ENCODE measurements around the gene CDHR1. TPM values are rescaled to one million over a fixed set of nuclear protein-coding genes. Genes with fewer than 3 reads are reported as not detected.

Gene CDHR1
- total and polyA plus RNA-seq, 2 of the 8 experiments (the other 6 are each of a cell fraction or from before 2014, with no cell fraction given): 3.9 to 10.5 TPM

GRCh38 chr10:84190621-84191020, 3.7 kb upstream of the CDHR1 start:
- Histone ChIP-seq H3K36me3 (ENCODE audit: control insufficient read depth in 2 of 4, insufficient read depth in 4 of 4, low read length in 3 of 4) (no peaks in the 10 kb centered on the region; a peak in 1 of 8 replicates), H3K27me3 (replicated peaks in 1 of 4; ENCODE audit: control insufficient read depth in 3 of 4, extremely low read depth in 1 of 4, insufficient read depth in 3 of 4, low read length in 3 of 4) (peaks cover 0 to 25% (median 23%) of the 10 kb centered on the region in 4 experiments; a peak in 6 of 7 replicates), H4K91ac (replicated peaks; ENCODE audit: insufficient read length, low read length) (no peak overlapping the region), H2AK5ac (ENCODE audit: low read depth, low read length) (no peak overlapping the region), H3K4me1 (replicated peaks in 1 of 4; ENCODE audit: control insufficient read depth in 3 of 4, insufficient read depth in 4 of 4, low read length in 3 of 4) (peaks cover 0 to 5% (median 2%) of the 10 kb centered on the region in 4 experiments; a peak in 4 of 7 replicates), H3K23ac (ENCODE audit: insufficient read length) (no peak overlapping the region), H2BK15ac (ENCODE audit: low read length) (no peak overlapping the region), H3K14ac (ENCODE audit: insufficient read length) (no peak overlapping the region), H2BK120ac (replicated peaks; ENCODE audit: low read depth, low read length) (no peak overlapping the region), H3K56ac (replicated peaks; ENCODE audit: insufficient read length, low read depth, low read length) (no peak overlapping the region), H2AFZ (ENCODE audit: low read length) (no peak overlapping the region), H2BK12ac (ENCODE audit: low read depth, low read length) (no peak overlapping the region), H3K4ac (replicated peaks; ENCODE audit: insufficient read length, low read depth, low read length) (no peak overlapping the region), H3K79me2 (ENCODE audit: control insufficient read depth in 1 of 2, insufficient read depth in 2 of 2, low read length in 2 of 2) (no peaks in the 10 kb centered on the region), H3K18ac (ENCODE audit: extremely low read depth, low read length) (no peak overlapping the region), H3K9ac (replicated peaks in 1 of 4; ENCODE audit: extremely low read depth in 1 of 4, low read depth in 3 of 4, low read length in 3 of 4) (no peak overlapping the region), H4K5ac (ENCODE audit: insufficient read length, low read depth, low read length) (no peak overlapping the region), H3K9me3 (ENCODE audit: insufficient read depth in 2 of 2, low read depth in 1 of 2, low read length in 1 of 2) (no peaks in the 10 kb centered on the region), H2BK20ac (ENCODE audit: low read length) (no peak overlapping the region), H4K20me1 (replicated peaks in 1 of 2; ENCODE audit: control insufficient read depth in 1 of 2, insufficient read depth in 2 of 2, low read length in 2 of 2) (peaks cover 0 to 8% of the 10 kb centered on the region in 2 experiments), H3K27ac (ENCODE audit: low read depth, low read length) (no peak overlapping the region), H3K23me2 (ENCODE audit: low read depth, low read length) (peaks cover 22% of the 10 kb centered on the region; the same call in 1 of the 2 replicates), H3K4me3 (ENCODE audit: extremely low read depth in 1 of 4, insufficient read depth in 2 of 4, low read depth in 3 of 4, low read length in 4 of 4) (no peak overlapping the region), H3K79me1 (ENCODE audit: low read depth, low read length) (peaks cover 4% of the 10 kb centered on the region; the same call in 1 of the 2 replicates), H3K4me2 (ENCODE audit: insufficient read depth in 1 of 2, low read depth in 2 of 2, low read length in 2 of 2) (no peak overlapping the region), H2BK5ac (ENCODE audit: low read depth, low read length) (no peak overlapping the region), H4K8ac (ENCODE audit: extremely low read depth, insufficient read depth, low read length) (no peak overlapping the region)
- FAIRE-seq: no peak
- no peak for TF ChIP-seq TAF7 (optimal IDR thresholded peaks at IDR 0.05; ENCODE audit: borderline replicate concordance, low read depth, low read length)
- no peak for TF ChIP-seq FOSL1 (IDR thresholded peaks at IDR 0.05; ENCODE audit: insufficient read depth, low read depth, low read length)
- no peak for TF ChIP-seq NANOG (IDR thresholded peaks at IDR 0.05; ENCODE audit: insufficient read depth, low read depth, low read length, poor library complexity, severe bottlenecking)
- no peak for TF ChIP-seq SIX5 (IDR thresholded peaks at IDR 0.05; ENCODE audit: low read depth, low read length)
- TF ChIP-seq EZH2 (IDR thresholded peaks at IDR 0.05; ENCODE audit: low read depth, low read length, severe bottlenecking): no peak
- TF ChIP-seq RFX5 (IDR thresholded peaks at IDR 0.05; ENCODE audit: borderline replicate concordance, low read depth, low read length): no peak
- TF ChIP-seq CTCF (IDR thresholded peaks at IDR 0.05; ENCODE audit: control extremely low read depth in 1 of 3, insufficient read depth in 1 of 3, low read depth in 1 of 3, low read length in 3 of 3): no peak
- WGBS, 2 experiments (ENCODE audit: extremely low coverage in 1 of 2, insufficient coverage in 1 of 2, insufficient read length in 1 of 2, insufficient replicate concordance in 2 of 2, low coverage in 1 of 2, low lambda C conversion rate in 2 of 2, missing lambda C conversion rate in 1 of 2): 83% methylated on average over 3 of the region's 3 CpGs; no CpG with 5 or more reads in 1 of the 2 experiments
- DNase-seq (ENCODE audit: low read depth in 1 of 2, low spot score in 2 of 2): no peak
- ChIA-PET CTCF (ENCODE audit: partially characterized antibody) (interaction anchor here (1.0 to 8.6 kb wide), 6 partner anchors 13 to 51 kb away, joined by 3 to 64 read pairs (median 14); partner anchors contain the start of gene GHITM), POLR2A (ENCODE audit: partially characterized antibody) (interaction anchor here (1.5 to 2.1 kb wide), 2 partner anchors 32 to 49 kb away, joined by 4 read pairs; no protein-coding TSS in a partner anchor)

Data from H1 (cell line).